HG02610 (cell line): ENCODE measurements around the gene EXOG.

ENCODE experiments used
- ATAC-seq: cut with Tn5 transposase; IDR thresholded peaks from one replicate; pipeline ENCODE4 v1.9.1; 2021; ENCODE audit warnings: mild to moderate bottlenecking, moderate library complexity; ENCODE audit not compliant: unreplicated experiment

EXOG gene

GRCh38 chr3:38543586-38543985 lies 47.4 kb downstream of the EXOG start:
- no peak for ATAC-seq

- no peak for ATAC-seq
Measured at GRCh38 chr3:38544926-38545325, 48.8 kb downstream of the EXOG start.

- no peak for ATAC-seq
Measured at GRCh38 chr3:38545550-38545949, 49.4 kb downstream of the EXOG start.

GRCh38 chr3:38545983-38546382 lies 49.8 kb downstream of the EXOG start:
- no peak for ATAC-seq

- ATAC-seq = no peak
Measured at GRCh38 chr3:38548154-38548931, 52.2 kb downstream of the EXOG start.

- no peak for ATAC-seq
Measured at GRCh38 chr3:38549082-38549481, 52.9 kb downstream of the EXOG start.

GRCh38 chr3:38549486-38549885 lies 53.3 kb downstream of the EXOG start:
- ATAC-seq = no peak

GRCh38 chr3:38549957-38550840 lies 54.1 kb downstream of the EXOG start:
- no peak for ATAC-seq

GRCh38 chr3:38551026-38551832 lies 55.1 kb downstream of the EXOG start:
- no peak for ATAC-seq

GRCh38 chr3:38552364-38552763 lies 56.2 kb downstream of the EXOG start:
- no peak for ATAC-seq

GRCh38 chr3:38553071-38553470 lies 56.9 kb downstream of the EXOG start:
- no peak for ATAC-seq

GRCh38 chr3:38554127-38554827 lies 58.1 kb downstream of the EXOG start:
- no peak for ATAC-seq

GRCh38 chr3:38555149-38555840 lies 59.2 kb downstream of the EXOG start:
- ATAC-seq = no peak

- ATAC-seq = no peak
Measured at GRCh38 chr3:38555926-38556325, 59.8 kb downstream of the EXOG start.

GRCh38 chr3:38556640-38557358 lies 60.7 kb downstream of the EXOG start:
- no peak for ATAC-seq

GRCh38 chr3:38558864-38559263 lies 62.7 kb downstream of the EXOG start:
- no peak for ATAC-seq

GRCh38 chr3:38560284-38560683 lies 64.1 kb downstream of the EXOG start:
- ATAC-seq = no peak

- no peak for ATAC-seq
Measured at GRCh38 chr3:38560996-38561717, 65.0 kb downstream of the EXOG start.
